ENCODE data around the gene SERGEF. TPM values are rescaled to one million over a fixed set of nuclear protein-coding genes. Genes with fewer than 3 reads are reported as not detected.

SERGEF gene
- total and polyA plus RNA-seq, 4 donors: 20.2 to 85.0 (median 26.9) TPM

DNA sequence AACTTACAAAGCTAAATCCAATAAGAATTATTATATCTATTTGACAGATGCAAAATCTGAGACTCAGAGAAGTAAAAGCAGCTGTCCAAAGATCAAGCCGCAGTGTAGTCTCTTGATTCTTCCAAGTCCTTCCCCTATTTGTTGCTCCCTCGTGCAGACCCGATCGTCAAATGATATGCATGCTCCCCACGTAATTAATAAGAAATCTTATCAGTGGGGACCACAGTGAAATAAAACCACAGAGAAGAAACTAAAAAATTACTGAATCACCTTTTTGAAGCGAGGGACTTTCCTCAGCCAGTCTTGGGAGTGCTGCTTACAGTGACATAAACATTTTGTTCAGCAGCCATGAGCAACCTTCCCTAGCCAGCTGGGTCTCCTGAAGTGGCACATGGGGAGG is 64.6 kb downstream of the SERGEF start:
- no peaks in the 10 kb centered on the region for H3K4me1 ChIP-seq (ENCODE audit: control insufficient read depth in 5 of 5, insufficient read depth in 5 of 5, low read length in 5 of 5)
- H3K27me3 ChIP-seq (ENCODE audit: control insufficient read depth in 3 of 3, insufficient read depth in 3 of 3, low read length in 2 of 3): no peaks in the 10 kb centered on the region
- TF ChIP-seq, protein P1, sequence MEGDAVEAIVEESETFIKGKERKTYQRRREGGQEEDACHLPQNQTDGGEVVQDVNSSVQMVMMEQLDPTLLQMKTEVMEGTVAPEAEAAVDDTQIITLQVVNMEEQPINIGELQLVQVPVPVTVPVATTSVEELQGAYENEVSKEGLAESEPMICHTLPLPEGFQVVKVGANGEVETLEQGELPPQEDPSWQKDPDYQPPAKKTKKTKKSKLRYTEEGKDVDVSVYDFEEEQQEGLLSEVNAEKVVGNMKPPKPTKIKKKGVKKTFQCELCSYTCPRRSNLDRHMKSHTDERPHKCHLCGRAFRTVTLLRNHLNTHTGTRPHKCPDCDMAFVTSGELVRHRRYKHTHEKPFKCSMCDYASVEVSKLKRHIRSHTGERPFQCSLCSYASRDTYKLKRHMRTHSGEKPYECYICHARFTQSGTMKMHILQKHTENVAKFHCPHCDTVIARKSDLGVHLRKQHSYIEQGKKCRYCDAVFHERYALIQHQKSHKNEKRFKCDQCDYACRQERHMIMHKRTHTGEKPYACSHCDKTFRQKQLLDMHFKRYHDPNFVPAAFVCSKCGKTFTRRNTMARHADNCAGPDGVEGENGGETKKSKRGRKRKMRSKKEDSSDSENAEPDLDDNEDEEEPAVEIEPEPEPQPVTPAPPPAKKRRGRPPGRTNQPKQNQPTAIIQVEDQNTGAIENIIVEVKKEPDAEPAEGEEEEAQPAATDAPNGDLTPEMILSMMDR (IDR thresholded peaks at IDR 0.05; ENCODE audit: control extremely low read depth, extremely low read depth): no peak
- no peak overlapping the region for H3K4me3 ChIP-seq
- peaks cover 0 to 8% (median under 1%) of the 10 kb centered on the region in 4 donors for H3K9me3 ChIP-seq (ENCODE audit: control insufficient read depth in 4 of 4, insufficient read depth in 3 of 4, low read length in 3 of 4)
- no peak overlapping the region for H3K27ac ChIP-seq (ENCODE audit: low read depth in 1 of 2, low read length in 1 of 2)
- ATAC-seq (ENCODE audit: insufficient read depth, low FRiP score) (no peak), DNase-seq (no peak)
- no peak overlapping the region for H3K9ac ChIP-seq (ENCODE audit: insufficient read depth in 1 of 2, low read length in 2 of 2)
- 88 to 94% methylated on average over 6 of the region's 6 CpGs for WGBS, 2 donors
- peaks cover 0 to 9% (median 4%) of the 10 kb centered on the region in 4 donors for H3K36me3 ChIP-seq (ENCODE audit: control insufficient read depth in 4 of 4, insufficient read depth in 4 of 4, low read length in 4 of 4)

DNA sequence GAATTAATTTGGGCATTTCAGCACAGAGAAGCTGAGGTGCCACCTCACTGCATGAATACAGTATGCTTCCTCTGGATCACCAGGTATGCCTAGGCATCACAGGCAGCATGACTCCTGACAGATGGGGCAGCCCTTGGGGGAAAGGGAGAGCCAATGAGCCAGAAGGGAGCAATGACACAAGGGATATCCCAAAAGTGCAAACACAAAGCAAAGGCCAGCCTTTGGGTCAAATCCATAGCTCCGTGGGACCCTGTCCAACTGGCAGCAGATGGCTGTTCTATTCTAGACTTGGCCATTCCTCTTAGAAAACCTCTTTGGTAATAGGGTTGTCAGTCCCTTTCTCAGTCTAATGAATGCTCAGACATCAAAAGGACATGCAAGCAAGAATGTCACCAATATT is 73.3 kb downstream of the SERGEF start:
- ATAC-seq (ENCODE audit: insufficient read depth, low FRiP score) (no peak), DNase-seq (no peak)
- Histone ChIP-seq H3K9me3 (ENCODE audit: control insufficient read depth in 4 of 4, insufficient read depth in 3 of 4, low read length in 3 of 4) (peaks cover 0 to 11% (median 0%) of the 10 kb centered on the region in 4 donors), H3K4me3 (no peak overlapping the region), H3K27me3 (ENCODE audit: control insufficient read depth in 3 of 3, insufficient read depth in 3 of 3, low read length in 2 of 3) (no peaks in the 10 kb centered on the region), H3K27ac (ENCODE audit: low read depth in 1 of 2, low read length in 1 of 2) (no peak overlapping the region), H3K9ac (ENCODE audit: insufficient read depth in 1 of 2, low read length in 2 of 2) (no peak overlapping the region), H3K4me1 (ENCODE audit: control insufficient read depth in 5 of 5, insufficient read depth in 5 of 5, low read length in 5 of 5) (peaks cover 0 to 9% (median 3%) of the 10 kb centered on the region in 5 donors), H3K36me3 (ENCODE audit: control insufficient read depth in 4 of 4, insufficient read depth in 4 of 4, low read length in 4 of 4) (peaks cover 0 to 3% (median 1%) of the 10 kb centered on the region in 4 donors)
- WGBS, 2 donors: 89 to 90% methylated on average over 1 of the region's 1 CpG
- TF ChIP-seq, protein P1 (IDR thresholded peaks at IDR 0.05; ENCODE audit: control extremely low read depth, extremely low read depth): no peak

DNA sequence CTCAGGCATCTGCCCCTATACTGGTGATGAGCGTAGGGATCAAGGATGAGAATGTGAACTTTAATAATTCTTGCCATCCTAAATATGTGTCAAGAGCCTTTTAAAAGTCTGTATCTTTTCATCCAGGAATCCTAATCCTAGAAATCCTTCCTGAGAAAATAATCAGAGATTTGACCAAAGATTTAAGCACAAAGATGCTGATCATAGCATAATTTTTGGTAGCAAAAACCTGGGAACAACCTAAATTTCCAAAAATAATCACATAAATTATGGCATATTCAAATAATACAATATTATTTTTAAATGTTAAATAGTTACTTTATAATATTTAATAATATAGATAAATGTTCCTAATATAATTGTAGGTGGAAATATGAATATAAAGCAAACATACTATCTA is 76.1 kb downstream of the SERGEF start:
- Histone ChIP-seq H3K9ac (ENCODE audit: insufficient read depth in 1 of 2, low read length in 2 of 2) (no peak overlapping the region), H3K36me3 (ENCODE audit: control insufficient read depth in 4 of 4, insufficient read depth in 4 of 4, low read length in 4 of 4) (peaks cover 0 to 3% (median 0%) of the 10 kb centered on the region in 4 donors), H3K27me3 (ENCODE audit: control insufficient read depth in 3 of 3, insufficient read depth in 3 of 3, low read length in 2 of 3) (no peaks in the 10 kb centered on the region), H3K9me3 (ENCODE audit: control insufficient read depth in 4 of 4, insufficient read depth in 3 of 4, low read length in 3 of 4) (no peaks in the 10 kb centered on the region), H3K27ac (ENCODE audit: low read depth in 1 of 2, low read length in 1 of 2) (no peak overlapping the region), H3K4me1 (ENCODE audit: control insufficient read depth in 5 of 5, insufficient read depth in 5 of 5, low read length in 5 of 5) (peaks cover 0 to 9% (median 3%) of the 10 kb centered on the region in 5 donors), H3K4me3 (no peak overlapping the region)
- DNase-seq: no peak
- TF ChIP-seq, protein P1 (IDR thresholded peaks at IDR 0.05; ENCODE audit: control extremely low read depth, extremely low read depth): no peak
- no peak for ATAC-seq (ENCODE audit: insufficient read depth, low FRiP score)
- WGBS, 2 donors: 93 to 100% methylated on average over 1 of the region's 1 CpG

DNA sequence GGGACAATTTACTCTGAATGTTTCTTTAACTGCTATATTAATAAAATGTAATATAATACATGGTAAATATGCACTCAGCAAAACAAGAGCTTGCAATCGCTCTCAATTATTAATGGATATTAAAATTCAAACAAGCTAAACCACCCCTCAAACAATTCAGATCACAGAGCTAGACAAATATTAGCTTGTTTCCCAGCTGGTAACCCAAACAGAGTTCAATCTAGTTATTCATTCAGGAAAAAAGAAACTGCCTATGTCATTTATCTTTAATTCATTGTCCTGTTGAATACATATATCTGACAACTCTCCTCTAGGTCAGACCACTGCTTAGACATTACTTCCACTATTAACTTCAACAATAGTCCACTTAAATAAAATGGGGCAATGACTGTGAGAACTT is 78.7 kb downstream of the SERGEF start:
- Histone ChIP-seq H3K4me1 (ENCODE audit: control insufficient read depth in 5 of 5, insufficient read depth in 5 of 5, low read length in 5 of 5) (peaks cover 0 to 2% (median 0%) of the 10 kb centered on the region in 5 donors), H3K4me3 (no peak overlapping the region), H3K9ac (ENCODE audit: insufficient read depth in 1 of 2, low read length in 2 of 2) (no peak overlapping the region), H3K36me3 (ENCODE audit: control insufficient read depth in 4 of 4, insufficient read depth in 4 of 4, low read length in 4 of 4) (peaks cover 0 to 3% (median 0%) of the 10 kb centered on the region in 4 donors), H3K27me3 (ENCODE audit: control insufficient read depth in 3 of 3, insufficient read depth in 3 of 3, low read length in 2 of 3) (no peaks in the 10 kb centered on the region), H3K27ac (ENCODE audit: low read depth in 1 of 2, low read length in 1 of 2) (no peak overlapping the region), H3K9me3 (ENCODE audit: control insufficient read depth in 4 of 4, insufficient read depth in 3 of 4, low read length in 3 of 4) (no peaks in the 10 kb centered on the region)
- 92 to 97% methylated on average over 1 of the region's 1 CpG for WGBS, 2 donors
- TF ChIP-seq, protein P1 (IDR thresholded peaks at IDR 0.05; ENCODE audit: control extremely low read depth, extremely low read depth): no peak
- DNase-seq (no peak), ATAC-seq (ENCODE audit: insufficient read depth, low FRiP score) (no peak)

Data from lung (tissue), 12 donors.